Stimulated activated CD4-positive, alpha-beta T cell treated with anti-CD3 and anti-CD28 coated beads, Interleukin-1b, Interleukin-23, amount 100 ng/mL, for 1 hour (primary cell): ENCODE measurements around the gene MATK.

ENCODE experiments used
- DNase-seq, 2 donors: peaks; one replicate each; pipeline ENCODE4 v3.0.0-alpha.2; 2020; ENCODE audit warnings: low read depth in 2 of 2

Gene MATK

DNA sequence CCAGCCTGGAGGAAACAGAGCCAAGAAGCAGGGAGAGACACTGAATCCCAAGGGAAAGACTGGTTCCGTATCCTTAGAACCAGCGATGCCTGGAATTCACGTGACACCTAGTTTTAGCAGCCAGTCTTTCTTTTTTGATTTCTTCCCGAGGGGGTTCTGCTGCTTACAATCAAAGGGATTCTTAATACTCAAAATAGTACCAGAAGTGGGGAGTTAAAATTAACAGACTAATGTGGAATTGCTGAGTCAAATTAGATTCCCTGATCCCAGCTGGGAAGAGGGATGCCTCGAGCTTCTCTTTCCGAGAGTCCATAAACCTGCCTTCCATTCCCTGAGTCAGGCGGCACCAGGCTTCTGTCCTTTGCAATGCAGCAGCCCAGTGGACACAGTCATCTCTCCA, 4.8 kb upstream of the MATK start:
- DNase-seq = no peak

- DNase-seq = no peak
These were observed 4.1 kb upstream of the MATK start for GRCh38 chr19:3790209-3790734.

- DNase-seq = no peak
These were observed 3.0 kb upstream of the MATK start for GRCh38 chr19:3788996-3789778.

DNA sequence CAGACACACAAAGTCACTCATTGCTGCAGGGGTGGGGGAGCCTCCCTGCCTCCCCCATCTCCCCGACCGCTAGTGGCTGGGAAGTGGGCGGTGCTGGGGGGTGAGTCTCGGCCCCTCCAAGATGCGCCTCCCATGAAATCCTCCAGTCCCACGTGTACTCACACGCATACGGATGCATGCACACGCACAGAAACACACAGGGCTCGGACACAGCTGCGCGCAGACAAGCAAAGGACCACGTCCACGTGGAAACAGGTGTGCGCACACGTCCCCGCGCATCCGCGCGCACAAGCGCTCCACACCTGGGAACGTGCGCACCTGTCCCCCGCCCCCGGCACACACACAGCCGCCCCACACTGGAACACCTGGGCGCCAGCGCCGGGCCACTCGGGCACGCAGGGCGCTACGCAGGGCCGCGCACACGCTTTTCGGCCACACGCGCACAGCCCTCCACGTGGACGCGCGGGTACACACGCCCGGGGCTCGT, 687 bp downstream of the MATK start:
- no peak for DNase-seq

GRCh38 chr19:3784607-3785450, 1.4 kb downstream of the MATK start:
- DNase-seq = no peak

DNA sequence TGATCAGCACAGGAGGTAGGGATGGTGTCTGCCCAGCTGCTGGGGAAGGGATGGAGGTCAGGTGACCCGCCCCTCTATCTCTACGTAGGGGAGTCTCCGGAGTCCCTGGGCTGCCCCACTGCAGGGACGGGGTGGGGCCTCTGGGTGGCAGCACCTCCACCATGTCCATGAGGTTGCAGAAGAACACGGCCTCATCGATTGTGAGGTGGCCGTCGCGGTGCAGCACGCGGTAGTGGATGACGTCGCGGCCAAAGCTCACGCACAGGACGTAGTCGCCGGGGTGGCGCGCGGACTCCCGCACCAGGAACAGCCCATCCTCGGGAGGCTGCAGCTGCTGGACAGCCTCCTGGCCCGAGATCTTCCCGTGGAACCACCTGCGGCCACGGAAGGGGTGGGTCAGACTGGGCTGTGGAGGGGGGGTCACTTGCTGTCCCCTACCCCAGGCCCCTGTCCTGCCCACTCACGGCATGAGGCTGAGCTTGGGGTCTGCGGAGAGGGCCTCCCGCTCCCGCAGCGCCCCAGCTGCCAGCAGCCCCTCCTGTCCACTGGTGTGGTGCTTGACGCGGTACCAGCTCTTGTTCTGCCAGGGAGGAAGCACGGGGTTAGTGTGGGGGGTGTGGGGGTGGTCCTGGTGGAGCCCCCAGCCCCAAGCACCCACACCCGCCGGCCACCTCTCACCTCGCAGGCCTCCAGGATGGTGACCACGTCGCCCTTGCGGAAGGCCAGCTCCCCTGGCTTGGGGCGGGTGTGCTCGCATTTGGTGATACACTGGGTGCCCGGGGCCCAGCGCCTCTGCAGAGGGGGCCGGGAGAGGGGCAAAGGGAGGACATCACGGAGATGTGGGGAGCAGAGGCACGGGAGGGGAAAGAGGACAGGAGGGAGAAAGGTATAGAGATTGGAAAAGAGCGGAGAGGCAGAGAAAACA, 2.3 kb downstream of the MATK start:
- no peak for DNase-seq

DNA sequence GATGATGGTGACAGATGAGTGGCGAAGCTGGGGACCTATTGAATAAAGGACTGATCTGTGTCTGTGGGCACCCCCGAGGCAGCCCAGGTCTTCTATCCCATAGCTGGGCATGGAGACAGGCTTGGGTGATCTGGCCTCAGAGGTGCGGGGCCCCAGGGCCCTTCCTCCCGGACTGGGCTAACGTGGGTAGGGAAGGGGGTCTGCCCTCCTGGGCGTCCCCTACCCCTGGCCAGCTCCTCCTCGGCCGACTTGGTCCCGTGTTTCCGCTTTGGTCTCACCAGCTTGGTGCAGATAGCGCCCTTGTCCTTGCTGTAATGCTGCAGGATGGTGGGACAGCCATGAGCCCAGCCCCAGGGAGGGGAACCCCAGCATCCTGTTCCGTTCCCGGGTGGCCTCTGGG, 3.3 kb downstream of the MATK start:
- DNase-seq = no peak

- DNase-seq = no peak
These were observed 3.9 kb downstream of the MATK start for GRCh38 chr19:3782330-3782729.

GRCh38 chr19:3781603-3782002, 4.6 kb downstream of the MATK start:
- no peak for DNase-seq

- no peak for DNase-seq
These were observed 5.3 kb downstream of the MATK start for GRCh38 chr19:3780786-3781304.

- DNase-seq = no peak
These were observed 7.1 kb downstream of the MATK start for GRCh38 chr19:3778899-3779723.

- no peak for DNase-seq
These were observed 7.9 kb downstream of the MATK start for GRCh38 chr19:3778104-3778867.

GRCh38 chr19:3776479-3777040, 9.6 kb downstream of the MATK start:
- no peak for DNase-seq

GRCh38 chr19:3775831-3776230, 10.3 kb downstream of the MATK start:
- DNase-seq = no peak

DNA sequence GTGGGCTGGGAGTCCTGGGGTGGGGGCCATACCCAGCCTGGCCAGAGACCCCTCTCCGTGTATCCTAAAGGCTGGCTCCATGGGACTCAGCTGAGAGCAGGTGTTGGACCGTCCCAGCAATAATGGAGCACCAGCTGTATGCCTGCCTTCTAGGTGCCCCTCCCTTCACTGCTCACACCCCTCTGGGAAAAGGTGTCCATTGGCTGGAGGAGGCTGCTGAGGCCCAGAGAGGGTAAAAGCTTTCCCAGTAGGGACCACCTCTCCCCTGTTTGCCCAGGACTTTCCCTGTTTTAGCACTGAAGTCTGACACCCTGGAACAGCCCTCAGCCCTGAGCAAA, 10.8 kb downstream of the MATK start:
- DNase-seq = no peak

DNA sequence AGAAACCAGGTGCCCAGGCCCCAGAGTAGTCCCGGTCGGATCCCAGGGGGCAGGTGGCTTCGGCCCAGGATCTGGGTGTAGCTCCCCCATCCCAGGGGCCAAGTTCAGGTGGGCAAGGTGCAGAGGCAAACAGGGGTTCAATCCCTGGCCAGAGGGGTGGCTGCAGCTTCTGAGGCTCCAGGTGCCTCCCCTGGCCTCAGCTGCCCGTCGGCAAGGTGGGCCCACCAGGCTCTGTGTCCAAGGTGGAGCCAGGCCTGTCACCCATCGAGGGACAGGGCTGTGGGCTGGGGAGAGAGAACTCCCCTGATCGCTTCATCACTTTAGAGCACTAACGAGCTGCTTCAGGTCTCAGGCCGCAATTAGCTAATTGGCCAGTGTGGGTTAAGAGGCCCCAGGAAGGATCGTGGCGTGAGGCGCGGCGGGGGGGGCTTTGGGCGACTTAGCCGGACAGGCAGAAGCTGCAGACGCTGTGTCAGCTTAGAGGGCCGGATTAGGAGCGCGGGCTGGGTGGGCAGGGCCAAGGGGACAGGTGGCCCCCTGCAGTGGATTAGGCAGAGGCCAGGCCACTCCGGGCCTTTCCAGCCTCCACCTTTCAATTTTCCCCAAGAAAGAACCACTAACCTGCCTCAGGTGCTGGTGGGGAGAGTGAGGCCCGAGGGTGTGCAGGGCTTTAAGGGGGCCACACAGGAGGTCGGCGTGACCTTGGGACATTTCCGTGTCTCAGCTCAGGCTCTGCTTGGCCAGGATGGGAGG, 11.4 kb downstream of the MATK start:
- DNase-seq = no peak

DNA sequence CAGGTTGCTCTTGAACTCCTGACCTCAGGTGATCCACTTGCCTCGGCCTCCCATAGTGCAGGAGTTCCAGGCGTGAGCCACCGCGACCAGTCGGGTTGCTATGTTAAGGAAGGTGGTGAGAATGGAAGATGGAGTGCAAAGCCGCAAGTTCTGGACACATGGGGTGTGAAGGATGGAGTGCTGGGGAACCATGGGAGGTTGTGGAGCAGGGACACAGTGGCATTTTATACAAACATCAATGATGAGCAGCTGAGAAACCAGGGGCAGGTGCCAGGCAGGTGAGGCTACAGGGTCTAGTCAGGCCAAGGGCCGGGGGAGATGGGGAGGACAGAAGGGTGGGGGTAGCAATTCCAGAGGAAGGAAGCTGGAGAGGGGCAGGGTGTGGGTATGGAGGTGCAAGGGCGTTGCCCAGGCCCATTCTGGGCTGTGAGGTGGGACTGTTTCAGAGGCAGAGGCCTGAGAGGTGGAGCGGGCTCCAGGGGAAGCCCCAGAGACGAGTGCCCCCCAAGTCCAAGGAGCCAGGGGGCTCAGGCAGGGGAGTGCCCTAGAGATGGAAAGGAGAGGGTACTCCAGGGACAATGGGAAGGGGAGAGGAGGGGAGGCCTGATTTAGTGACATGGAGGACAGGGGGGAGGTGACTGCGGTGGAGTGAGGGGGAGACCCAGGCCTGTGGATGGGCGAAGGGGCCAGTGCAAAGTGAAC, 12.2 kb downstream of the MATK start:
- DNase-seq = no peak

DNA sequence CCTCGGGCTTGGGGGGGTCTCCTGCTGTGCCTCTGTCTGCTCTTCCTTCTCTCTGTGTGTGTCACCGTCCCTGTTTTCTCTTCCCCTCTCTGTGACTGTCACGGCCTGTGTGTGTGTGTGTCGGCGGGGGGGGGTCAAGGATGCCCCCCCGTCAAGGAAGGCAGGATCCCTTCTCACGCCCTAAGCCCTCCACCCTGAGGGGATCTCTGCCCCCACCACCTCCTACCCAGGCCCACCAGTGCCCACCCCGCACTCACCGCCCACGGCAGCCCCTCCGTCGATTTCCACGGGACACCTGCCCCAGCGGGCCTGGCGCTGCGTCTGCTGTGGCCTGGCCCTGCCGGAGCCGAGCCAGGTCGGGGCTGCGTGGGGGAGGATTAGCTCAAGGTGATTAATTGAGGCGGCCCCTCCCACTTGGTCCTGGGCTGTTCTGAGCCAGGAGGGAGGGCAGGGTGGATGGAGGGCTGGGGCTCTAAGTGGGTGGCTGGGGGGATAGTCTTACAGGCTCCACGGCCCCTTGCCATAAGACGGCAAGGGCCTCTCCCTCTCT, 14.2 kb downstream of the MATK start, which contains the start of gene RAX2:
RAX2 (minus strand) TSS at position 323 of the 550 bp plus-strand sequence. CDS start 486 bp downstream, outside the sequence.
- no peak for DNase-seq
